Caco-2 (cell line): ENCODE measurements around the gene NKD1. TPM values are rescaled to one million over a fixed set of nuclear protein-coding genes. Genes with fewer than 3 reads are reported as not detected.

Experiments
- BruUV-seq: library from RNA; stranded (reverse); fragments of 400-500 nt; replicated peaks from 2 replicates; lab custom pipeline; 2021; lab: Mats Ljungman, UMichigan
- CTCF ChIA-PET: fragments of 300-600 bp; sonication (Branson Sonifier 250); formaldehyde crosslinking; loops from one replicate; lab custom pipeline; 2022; ENCODE audit warnings: antibody characterized with exemption; lab: Charles Lee
- POLR2A ChIA-PET: fragments of 300-600 bp; sonication (Branson Sonifier 250); formaldehyde crosslinking; loops from one replicate; lab custom pipeline; 2022; ENCODE audit warnings: antibody characterized with exemption; lab: Charles Lee
- DNase-seq, 2 experiments: peaks; one replicate each; pipeline versions ENCODE4 v3.0.0 to v3.0.0-alpha.2; 2020 to 2022
- H3K27me3 ChIP-seq: replicated peaks from 2 replicates; pipeline ENCODE4 v1.6.0; 2011; ENCODE audit warnings: low read length; ENCODE audit not compliant: control insufficient read depth, insufficient read depth
- H3K36me3 ChIP-seq: 2 replicates; pipeline ENCODE4 v1.5.1; 2011; ENCODE audit warnings: low read length; ENCODE audit not compliant: control insufficient read depth, insufficient read depth
- H3K4me1 ChIP-seq: fragments of 250-450 bp; sonication (Bioruptor Pico); 2 replicates; pipeline ENCODE4 v1.5.1; 2020; ENCODE audit warnings: mild to moderate bottlenecking
- H3K4me3 ChIP-seq: 2 replicates; pipeline ENCODE4 v1.5.1; 2011; ENCODE audit warnings: low read depth, mild to moderate bottlenecking, control low read depth, low read length
- H3K9me3 ChIP-seq: fragments of 250-450 bp; sonication (Bioruptor Pico); 2 replicates; pipeline ENCODE4 v1.5.1; 2020; ENCODE audit warnings: mild to moderate bottlenecking, moderate library complexity
- H3K27ac Mint-ChIP-seq: one replicate; pipeline ENCODE4 v1.8.0; 2022; ENCODE audit warnings: mixed read lengths; ENCODE audit not compliant: unreplicated experiment
- H3K27me3 Mint-ChIP-seq: one replicate; pipeline ENCODE4 v1.8.0; 2022; ENCODE audit warnings: mixed read lengths; ENCODE audit not compliant: insufficient read depth, unreplicated experiment
- H3K36me3 Mint-ChIP-seq: one replicate; pipeline ENCODE4 v1.8.0; 2022; ENCODE audit warnings: mild to moderate bottlenecking, mixed read lengths; ENCODE audit not compliant: insufficient read depth, unreplicated experiment
- H3K4me1 Mint-ChIP-seq: one replicate; pipeline ENCODE4 v1.8.0; 2022; ENCODE audit warnings: low read depth, mixed read lengths; ENCODE audit not compliant: unreplicated experiment
- H3K4me3 Mint-ChIP-seq: one replicate; pipeline ENCODE4 v1.8.0; 2022; ENCODE audit warnings: mild to moderate bottlenecking, moderate library complexity, mixed read lengths; ENCODE audit not compliant: unreplicated experiment
- H3K9me3 Mint-ChIP-seq: one replicate; pipeline ENCODE4 v1.8.0; 2022; ENCODE audit warnings: mixed read lengths; ENCODE audit not compliant: unreplicated experiment
- CTCF ChIP-seq, 2 experiments: fragments of 200-600 bp in 1 of 2; IDR thresholded peaks; 1 replicate in 1 of 2; 2 replicates in 1 of 2; pipeline versions ENCODE4 v1.5.1 to v1.8.0; 2011 to 2022; ENCODE audit warnings: antibody characterized with exemption in 1 of 2, control low read depth in 1 of 2, inconsistent platforms in 1 of 2, low read depth in 1 of 2, low read length in 1 of 2, mild to moderate bottlenecking in 1 of 2, moderate library complexity in 1 of 2; ENCODE audit not compliant: insufficient read depth in 1 of 2, severe bottlenecking in 1 of 2, unreplicated experiment in 1 of 2
- intact Hi-C: fragments of 100-400 bp; cut with micrococcal nuclease; formaldehyde crosslinking; loops from one replicate; pipeline ENCODE4 v1.10.0; 2022; ENCODE audit not compliant: unreplicated experiment
- total RNA-seq: library from RNA; stranded (reverse); gene quantifications from 2 replicates; pipeline ENCODE4 v1.2.3, GENCODE V29; 2022

Gene NKD1
- total RNA-seq, 1 experiment from 2014 or later: 54.9 TPM

DNA sequence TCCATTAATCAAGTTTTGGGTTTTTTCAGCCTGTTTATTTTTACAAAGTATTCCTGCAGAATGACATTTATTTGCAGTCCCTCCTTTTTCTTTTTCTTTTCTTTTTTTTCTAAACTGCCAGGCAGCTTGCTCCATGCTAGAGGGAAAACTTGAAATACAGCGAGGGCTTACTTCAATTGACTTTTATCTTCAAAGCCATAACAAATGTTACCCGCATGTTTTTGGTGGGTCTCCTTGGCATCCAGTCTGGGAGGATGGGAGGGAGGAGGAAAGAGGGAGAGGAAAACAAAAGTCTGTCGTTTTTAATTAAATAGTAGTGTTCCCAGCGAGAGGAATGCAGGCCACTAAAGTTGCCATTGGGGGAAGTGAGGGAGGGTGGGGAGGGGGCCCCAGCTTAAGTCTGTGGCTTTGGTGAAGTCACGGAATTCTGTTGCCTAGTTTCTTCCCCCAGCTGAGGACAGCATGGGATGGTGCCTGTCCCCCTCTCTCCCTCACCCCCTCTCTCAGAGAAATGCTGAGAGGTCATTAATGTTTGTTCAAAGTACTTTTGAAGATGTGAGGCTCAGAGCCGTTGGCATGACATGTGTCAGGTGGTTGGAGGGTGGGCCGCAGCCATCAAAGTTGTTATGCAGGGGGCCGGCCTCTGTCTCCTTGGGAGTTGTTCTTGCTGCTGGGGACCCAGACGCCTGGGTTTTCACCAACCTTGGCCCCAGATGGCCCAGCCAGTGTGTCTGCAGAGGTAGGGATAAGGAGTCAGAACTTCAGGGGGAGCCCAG lies 2.9 kb downstream of the NKD1 start:
- no peak overlapping the region for H3K27ac Mint-ChIP-seq
- H3K4me3 ChIP-seq: no peak overlapping the region
- H3K4me1 ChIP-seq: no peaks in the 10 kb centered on the region; the same call in 1 of the 2 replicates

DNA sequence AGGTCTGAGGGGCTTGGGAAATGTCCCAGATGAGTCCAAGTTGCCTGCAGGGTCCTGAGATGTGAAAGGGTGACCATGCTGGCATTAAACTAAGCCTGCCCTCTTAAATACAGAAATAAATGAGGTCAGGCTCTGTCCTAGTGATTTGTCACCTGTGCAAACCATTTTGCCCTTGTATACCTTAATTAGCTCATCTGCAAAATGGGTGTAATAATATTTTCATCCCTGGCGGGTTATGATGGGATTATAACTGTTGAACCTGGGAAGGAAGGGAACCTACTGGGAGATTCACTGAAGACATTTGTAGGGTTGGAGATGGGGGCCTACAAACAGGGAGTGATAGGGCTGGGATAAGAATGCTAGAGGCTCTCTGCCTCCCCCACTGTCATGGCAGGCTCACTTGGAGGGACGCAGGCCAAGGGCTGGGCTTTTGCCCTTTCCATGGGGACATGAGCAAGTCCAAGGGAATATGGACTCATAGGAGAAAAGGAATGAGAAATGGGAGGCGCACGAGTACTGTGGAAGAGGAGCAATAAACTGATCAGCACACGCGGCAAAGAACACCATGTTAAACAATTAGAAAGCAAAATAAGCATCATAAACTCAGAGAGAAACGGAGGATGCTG lies 4.4 kb downstream of the NKD1 start:
- no peaks in the 10 kb centered on the region for H3K9me3 ChIP-seq
- BruUV-seq: no TSS peak
- no peaks in the 10 kb centered on the region for H3K27me3 ChIP-seq
- TF ChIP-seq CTCF (IDR thresholded peaks at IDR 0.05; ENCODE audit: insufficient read depth in 1 of 2, low read depth in 1 of 2, low read length in 1 of 2, severe bottlenecking in 1 of 2, unreplicated experiment in 1 of 2): no peak
- H3K36me3 ChIP-seq: peaks cover 4% of the 10 kb centered on the region; the same call in 1 of the 2 replicates
- Mint-ChIP-seq H3K27me3 (no peaks in the 10 kb centered on the region), H3K4me1 (peaks cover 9% of the 10 kb centered on the region), H3K36me3 (peaks cover 57% of the 10 kb centered on the region), H3K4me3 (no peak overlapping the region), H3K27ac (no peak overlapping the region), H3K9me3 (no peaks in the 10 kb centered on the region)
- DNase-seq: no peak
- POLR2A ChIA-PET: no interaction called here
- CTCF ChIA-PET: no interaction called here
- no peaks in the 10 kb centered on the region for H3K4me1 ChIP-seq
- no peak overlapping the region for H3K4me3 ChIP-seq
- intact Hi-C loops: no loop called here

More for the DNA sequence above, 2.9 kb downstream of the NKD1 start:
- TF ChIP-seq CTCF (IDR thresholded peaks at IDR 0.05; ENCODE audit: insufficient read depth in 1 of 2, low read depth in 1 of 2, low read length in 1 of 2, severe bottlenecking in 1 of 2, unreplicated experiment in 1 of 2): no peak
- CTCF ChIA-PET: interaction anchor here (0.7 kb wide), 1 partner anchor 13 kb away, joined by 3 read pairs; no protein-coding TSS in a partner anchor
- Histone ChIP-seq H3K9me3 (no peaks in the 10 kb centered on the region), H3K36me3 (0 out of 2 replicates have a peak, but pooled peaks cover 2% of the 10 kb centered on the region), H3K27me3 (no peaks in the 10 kb centered on the region)
- H3K4me3 Mint-ChIP-seq: peak overlapping the region; percentile 73
- no TSS peak for BruUV-seq
- intact Hi-C loops: no loop called here
- peaks cover 9% of the 10 kb centered on the region for H3K4me1 Mint-ChIP-seq
- H3K9me3 Mint-ChIP-seq: no peaks in the 10 kb centered on the region
- no peak for DNase-seq
- no peaks in the 10 kb centered on the region for H3K27me3 Mint-ChIP-seq
- POLR2A ChIA-PET: interaction anchor here (0.5 to 0.6 kb wide), 2 partner anchors 396 to 684 kb away, joined by 3 to 10 read pairs; no protein-coding TSS in a partner anchor
- H3K36me3 Mint-ChIP-seq: peaks cover 47% of the 10 kb centered on the region

DNA sequence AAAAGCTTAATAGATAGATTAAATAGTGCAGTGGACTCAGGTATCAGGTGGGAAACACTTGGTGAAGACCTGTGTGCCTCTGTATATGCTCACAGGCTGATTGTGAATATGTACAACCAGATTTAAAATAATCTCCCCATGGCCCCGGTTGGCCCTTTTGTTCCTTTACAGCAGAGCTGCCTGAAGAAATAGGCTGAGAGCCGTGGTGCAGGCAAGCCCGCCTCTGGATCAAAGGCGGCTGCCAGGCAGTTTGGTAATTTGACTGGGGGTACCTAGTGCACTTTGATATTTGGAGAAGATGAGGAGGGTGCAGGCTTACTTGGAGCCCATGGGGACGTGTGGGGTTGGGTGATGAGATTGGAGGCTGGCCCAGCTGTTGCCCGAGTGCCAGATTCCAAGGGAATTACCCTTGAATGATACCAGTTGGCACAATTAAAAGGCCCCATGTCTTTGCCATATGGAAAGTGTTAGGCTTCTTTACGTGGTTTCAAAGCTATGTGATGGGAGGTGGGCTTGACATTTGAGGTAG lies 5.0 kb downstream of the NKD1 start:
- H3K36me3 Mint-ChIP-seq: peaks cover 60% of the 10 kb centered on the region
- H3K4me3 Mint-ChIP-seq: no peak overlapping the region
- DNase-seq: no peak
- POLR2A ChIA-PET: no interaction called here
- H3K27me3 Mint-ChIP-seq: no peaks in the 10 kb centered on the region
- TF ChIP-seq CTCF (IDR thresholded peaks at IDR 0.05; ENCODE audit: insufficient read depth in 1 of 2, low read depth in 1 of 2, low read length in 1 of 2, severe bottlenecking in 1 of 2, unreplicated experiment in 1 of 2): no peak
- intact Hi-C loops: no loop called here
- no peaks in the 10 kb centered on the region for H3K9me3 Mint-ChIP-seq
- H3K9me3 ChIP-seq: no peaks in the 10 kb centered on the region
- BruUV-seq: no TSS peak
- CTCF ChIA-PET: no interaction called here
- no peak overlapping the region for H3K27ac Mint-ChIP-seq
- H3K4me1 Mint-ChIP-seq: peaks cover 9% of the 10 kb centered on the region
- no peaks in the 10 kb centered on the region for H3K4me1 ChIP-seq
- peaks cover 4% of the 10 kb centered on the region; the same call in 1 of the 2 replicates for H3K36me3 ChIP-seq
- no peak overlapping the region for H3K4me3 ChIP-seq
- H3K27me3 ChIP-seq: no peaks in the 10 kb centered on the region
